NCI-H2196 (cell line): Measurements from ENCODE around the gene SAP130.

ENCODE experiments used
- DNase-seq: peaks from one replicate; lab custom pipeline; 2025; ENCODE audit not compliant: unreplicated experiment; lab: John Stamatoyannopoulos, UW

SAP130 gene

GRCh38 chr2:128027801-128028667 is at the start of gene SAP130:
SAP130 (minus strand) TSS chr2:128028059; CDS start chr2:128026292, 1,767 bp downstream.
- DNase-seq: peak; percentile 97

- DNase-seq: no peak
Observed at GRCh38 chr2:128076461-128077106, 48.7 kb upstream of the SAP130 start.

DNA sequence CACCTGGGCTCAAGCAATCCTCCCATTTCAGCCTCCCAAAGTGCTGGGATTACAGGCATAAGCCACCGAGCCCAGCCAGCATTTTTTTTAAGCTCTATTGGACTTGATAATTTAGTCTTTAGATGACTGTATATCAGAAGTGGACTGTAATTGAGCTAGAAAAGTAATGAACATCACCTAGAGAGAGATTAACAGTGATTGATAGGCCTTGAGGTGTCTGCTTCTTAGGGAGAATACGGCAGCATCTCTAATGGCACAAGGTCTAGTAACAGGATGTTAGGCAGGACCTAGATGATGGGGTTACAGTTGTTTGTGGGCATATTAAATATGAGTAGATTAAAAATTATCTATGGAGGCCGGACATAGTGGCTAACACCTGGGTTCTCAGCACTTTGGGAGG is 45.4 kb upstream of the SAP130 start:
- DNase-seq: no peak

GRCh38 chr2:128069769-128070168 is 41.9 kb upstream of the SAP130 start:
- no peak for DNase-seq

- no peak for DNase-seq
Observed at GRCh38 chr2:128064353-128064752, 36.5 kb upstream of the SAP130 start.

DNA sequence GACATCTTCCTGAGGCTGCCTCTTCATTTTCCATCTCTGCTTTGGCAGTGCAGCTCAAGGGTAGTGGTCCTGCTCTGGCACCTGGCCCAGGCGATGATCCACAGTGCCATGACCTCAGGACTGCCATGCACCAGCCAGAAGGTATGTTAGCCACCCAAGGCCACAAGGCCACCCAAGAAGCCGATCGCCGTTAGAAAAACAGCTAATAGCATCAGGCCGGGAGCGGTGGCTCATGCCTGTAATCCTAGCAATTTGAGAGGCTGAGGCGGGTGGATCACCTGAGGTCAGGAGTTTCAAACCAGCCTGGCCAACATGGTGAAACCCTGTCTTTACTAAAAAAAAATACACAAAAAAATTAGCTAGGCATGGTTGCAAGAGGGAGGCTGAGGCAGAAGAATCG is 34.7 kb upstream of the SAP130 start:
- no peak for DNase-seq

DNA sequence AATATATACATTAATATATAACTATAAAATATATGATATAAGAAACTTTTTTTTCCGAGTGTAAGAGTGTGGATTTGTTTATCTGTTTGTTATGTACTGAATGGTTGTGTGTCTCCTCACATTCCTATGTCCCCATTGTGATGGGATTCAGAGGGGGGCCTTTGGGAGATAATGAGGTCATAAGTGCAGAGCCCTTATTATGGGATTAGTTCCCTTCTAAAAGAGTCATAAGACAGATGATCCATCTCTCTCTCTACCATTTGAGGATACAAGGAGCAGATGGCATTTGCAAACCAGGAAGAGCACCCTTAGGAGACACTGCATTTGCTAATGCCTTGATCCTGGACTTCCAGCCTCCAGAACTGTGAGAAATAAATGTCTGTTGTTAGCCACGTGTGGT is 30.3 kb upstream of the SAP130 start:
- no peak for DNase-seq

DNA sequence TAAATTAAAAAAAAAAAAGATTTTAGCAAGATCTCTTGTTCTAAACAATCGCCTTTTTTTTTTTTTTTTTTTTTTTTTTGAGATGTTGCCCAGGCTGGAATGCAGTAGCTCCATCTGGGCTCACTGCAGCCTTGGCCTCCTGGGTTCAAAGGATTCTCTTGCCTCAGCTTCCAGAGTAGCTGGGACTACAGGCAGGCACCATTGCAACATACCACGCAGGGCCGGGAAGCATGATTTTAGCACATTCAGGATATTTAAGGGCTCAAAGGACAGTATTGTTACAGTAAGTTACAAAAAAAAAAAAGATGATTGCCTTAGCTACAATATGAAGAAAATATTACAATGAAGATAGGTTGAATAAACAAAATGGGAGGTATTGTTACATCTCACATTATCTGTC is 29.5 kb upstream of the SAP130 start:
- no peak for DNase-seq

DNA sequence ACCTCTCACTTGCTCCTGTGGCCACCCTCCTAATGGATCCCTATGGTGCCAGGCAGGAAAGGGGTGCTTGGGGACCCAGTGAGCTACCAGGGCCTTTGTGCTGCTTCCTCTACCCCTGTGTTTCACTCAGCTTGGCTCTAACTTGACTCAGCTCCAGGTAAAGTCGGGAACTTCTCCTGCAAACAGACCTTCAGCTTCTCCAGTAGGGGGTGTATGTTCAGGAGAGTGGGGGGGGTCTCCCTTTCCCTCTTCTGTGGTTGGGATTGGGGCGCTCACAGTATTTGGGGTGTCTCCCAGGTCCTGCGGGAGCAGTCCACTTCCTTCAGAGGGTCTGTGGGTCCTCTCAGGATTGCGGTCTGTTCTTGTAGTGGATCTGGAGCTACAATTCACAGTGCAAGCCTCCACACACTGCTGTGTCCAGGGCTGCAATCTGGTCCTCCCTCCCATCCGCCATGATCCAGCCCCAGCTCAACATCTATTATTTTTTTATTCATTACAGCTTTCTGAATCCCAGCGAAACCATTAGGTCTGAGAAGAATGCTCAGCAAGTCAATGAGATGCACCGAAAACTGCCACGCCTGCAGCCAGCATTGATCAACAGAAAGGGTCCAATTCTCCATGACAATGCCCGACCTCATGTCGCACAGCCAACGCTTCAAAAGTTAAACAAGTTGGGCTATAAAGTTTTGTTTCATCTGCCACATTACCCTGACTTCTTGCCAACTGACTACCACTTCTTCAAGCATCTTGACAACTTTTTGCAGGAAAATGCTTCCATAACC is 26.4 kb upstream of the SAP130 start:
- no peak for DNase-seq

DNA sequence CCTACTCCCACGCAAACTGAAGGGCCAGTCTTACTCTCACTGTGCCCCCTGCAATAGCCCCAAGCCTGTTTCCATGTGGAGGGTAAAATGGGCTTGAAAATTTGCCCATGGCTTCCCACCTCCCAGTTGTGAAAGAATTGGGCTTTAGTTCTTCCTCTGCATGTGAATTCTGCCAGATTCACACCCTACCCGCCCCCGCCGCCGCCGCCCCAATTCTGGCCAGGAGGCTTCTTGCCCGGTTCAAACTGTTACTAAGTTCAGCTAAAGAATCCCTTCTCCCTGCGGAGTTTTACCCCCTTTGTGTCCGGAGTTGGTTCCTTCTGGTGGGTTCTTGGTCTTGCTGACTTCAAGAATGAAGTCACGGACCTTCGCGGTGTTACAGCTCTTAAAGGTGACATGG is 25.5 kb upstream of the SAP130 start:
- no peak for DNase-seq

GRCh38 chr2:128043041-128043440 is 15.2 kb upstream of the SAP130 start:
- DNase-seq: no peak

DNA sequence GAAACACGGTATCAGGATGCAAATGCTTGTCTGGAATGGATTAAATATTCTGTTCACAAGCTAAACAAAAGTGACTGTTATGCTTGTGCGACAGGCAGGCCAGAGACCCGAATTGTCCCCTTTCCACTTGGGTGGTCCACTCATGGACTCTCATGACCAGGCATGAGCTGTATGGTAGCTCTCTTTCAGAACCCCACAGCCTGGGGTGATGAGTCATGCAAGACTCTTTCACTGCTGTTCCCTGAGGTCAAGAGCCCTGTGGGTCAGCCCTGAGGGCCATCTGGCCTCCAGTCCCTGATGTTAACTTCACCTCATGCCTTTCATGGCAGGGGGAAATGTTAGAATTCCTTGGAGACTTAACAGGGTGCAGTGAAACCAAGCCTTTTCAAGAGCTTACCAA is 13.7 kb upstream of the SAP130 start:
- no peak for DNase-seq

GRCh38 chr2:128040166-128040771 is 12.4 kb upstream of the SAP130 start:
- DNase-seq: no peak

DNA sequence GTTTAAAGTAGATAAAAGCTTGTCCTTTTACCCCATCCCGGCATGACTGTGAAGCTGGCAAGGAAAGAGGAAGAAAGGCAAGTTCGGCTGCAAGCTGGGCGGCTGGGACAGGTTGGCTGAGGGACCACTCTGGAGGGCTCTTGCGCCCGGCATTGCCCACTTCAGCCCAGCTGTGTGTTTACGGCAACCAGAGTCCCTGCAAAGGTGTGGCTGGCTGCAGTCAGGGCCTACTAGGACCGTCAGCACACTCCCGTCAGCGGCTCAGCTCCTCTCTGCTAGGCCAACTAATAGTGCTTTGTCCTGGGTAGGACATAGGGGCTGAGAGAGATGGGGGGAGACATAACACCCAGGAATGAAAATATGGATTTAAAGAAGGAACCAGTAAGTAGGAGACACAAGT is 11.7 kb upstream of the SAP130 start:
- DNase-seq: no peak

GRCh38 chr2:128038411-128038810 is 10.6 kb upstream of the SAP130 start:
- DNase-seq: no peak

DNA sequence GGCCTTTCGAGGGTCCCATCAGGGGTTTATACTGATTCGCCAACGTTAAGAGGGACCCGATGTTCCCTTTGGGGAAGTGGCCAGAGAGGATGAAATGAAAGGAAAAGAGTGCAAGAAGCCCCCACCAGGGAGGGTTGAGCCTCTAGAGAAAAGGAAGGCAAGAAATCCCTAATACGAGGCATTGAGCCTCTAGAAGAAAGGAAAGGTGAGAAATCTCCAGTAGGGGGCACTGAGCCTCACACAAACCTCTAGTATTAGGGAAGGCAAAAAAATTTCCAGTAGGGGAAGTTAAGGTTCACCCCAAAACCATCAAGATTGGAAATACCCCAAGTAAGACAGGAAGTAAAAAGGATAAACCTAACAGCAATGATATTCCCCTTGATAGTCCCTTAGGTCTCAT is 9.8 kb upstream of the SAP130 start:
- DNase-seq: no peak

DNA sequence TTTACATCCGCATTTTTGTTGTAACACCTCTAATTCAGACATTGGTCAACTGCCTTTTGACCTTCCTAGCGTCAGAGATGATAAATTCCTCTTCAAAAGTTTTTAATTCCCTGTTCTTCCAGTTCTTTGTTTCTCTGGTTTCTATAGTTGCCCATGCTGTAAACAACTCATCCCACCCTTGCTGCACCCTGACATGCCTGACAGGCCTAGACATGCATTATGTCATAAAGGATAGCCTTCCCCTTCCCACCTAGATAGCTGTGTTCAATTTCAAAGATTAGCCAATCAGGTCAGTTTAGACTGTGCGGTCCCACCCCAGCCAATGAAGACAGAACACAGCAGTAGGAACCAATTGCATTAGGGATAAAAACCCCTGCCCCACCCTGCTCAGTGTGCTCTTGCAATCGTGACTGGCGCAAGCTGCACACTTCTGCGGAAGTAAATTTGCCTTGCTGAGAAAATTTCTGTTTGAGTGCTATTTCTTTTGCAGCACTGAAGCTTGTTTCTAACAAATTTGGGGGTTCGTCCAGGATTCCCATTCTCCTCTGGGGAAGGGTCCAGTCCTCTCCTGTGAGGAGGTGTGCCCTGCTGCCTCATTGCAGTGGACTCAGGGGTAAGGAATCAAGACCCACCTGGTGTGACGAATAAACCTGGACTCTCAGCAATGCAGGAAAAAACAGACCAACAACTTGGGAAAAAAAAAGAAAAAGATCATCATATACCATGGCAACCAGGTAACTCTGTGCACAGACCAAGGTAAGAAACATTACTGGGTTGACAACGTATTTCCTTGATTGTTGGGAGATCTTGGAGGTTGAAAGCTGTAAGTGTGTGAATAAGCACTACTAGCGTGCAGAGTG is 9.1 kb upstream of the SAP130 start:
- no peak for DNase-seq

- DNase-seq: no peak
Observed at GRCh38 chr2:128032092-128032491, 4.2 kb upstream of the SAP130 start.

DNA sequence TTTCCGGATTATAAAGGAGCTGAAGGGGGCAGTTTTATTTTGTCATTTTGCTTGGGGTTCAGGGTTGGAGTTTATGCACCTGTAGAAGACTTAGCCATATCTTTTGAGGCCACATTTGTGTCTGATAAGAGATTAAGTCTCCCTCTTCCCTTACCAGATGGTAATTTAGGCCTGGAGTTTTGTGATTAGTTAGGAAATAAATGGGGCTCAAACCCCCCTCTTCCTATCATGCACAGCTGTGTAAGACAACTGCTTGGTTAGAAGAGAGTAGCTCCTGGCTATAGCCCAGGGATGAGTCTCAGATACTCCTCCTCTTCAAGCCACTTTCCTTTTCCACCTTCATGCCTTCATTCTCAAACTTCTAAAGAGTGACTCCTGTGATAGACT is 802 bp upstream of the SAP130 start:
- DNase-seq: no peak

DNA sequence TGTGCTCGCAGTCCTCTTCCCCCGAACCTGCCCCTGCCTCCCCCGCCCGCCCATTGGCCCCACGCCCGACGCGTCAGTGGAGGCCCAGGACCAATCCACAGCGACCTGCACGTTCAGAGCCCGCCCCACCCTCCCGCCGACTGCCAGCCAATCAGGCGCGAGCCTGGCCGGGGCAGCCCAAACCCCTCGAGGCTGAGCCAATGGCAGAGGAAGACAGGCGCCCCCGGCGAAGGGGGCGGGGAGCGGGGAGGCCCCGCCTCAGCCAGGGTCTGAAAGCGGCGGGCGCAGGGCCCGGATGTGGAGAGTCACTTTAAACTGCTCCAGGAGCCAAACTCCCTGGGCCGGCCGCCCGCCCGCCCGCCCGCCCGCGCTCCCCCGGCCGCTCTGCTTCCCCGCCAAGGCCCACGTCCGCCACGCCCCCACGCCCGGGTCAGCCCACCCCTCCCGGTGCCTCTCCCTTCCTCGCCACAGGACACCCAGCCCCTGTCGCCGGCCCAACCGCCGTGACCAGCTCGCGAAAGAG is 520 bp downstream of the SAP130 start:
- DNase-seq: peak; percentile 98
